GM21381 (cell line): ENCODE results near the gene FBL.

ENCODE experiments used
- ATAC-seq: cut with Tn5 transposase; IDR thresholded peaks from one replicate; pipeline ENCODE4 v1.9.1; 2021; ENCODE audit warnings: mild to moderate bottlenecking, moderate library complexity; ENCODE audit not compliant: unreplicated experiment

FBL gene

DNA sequence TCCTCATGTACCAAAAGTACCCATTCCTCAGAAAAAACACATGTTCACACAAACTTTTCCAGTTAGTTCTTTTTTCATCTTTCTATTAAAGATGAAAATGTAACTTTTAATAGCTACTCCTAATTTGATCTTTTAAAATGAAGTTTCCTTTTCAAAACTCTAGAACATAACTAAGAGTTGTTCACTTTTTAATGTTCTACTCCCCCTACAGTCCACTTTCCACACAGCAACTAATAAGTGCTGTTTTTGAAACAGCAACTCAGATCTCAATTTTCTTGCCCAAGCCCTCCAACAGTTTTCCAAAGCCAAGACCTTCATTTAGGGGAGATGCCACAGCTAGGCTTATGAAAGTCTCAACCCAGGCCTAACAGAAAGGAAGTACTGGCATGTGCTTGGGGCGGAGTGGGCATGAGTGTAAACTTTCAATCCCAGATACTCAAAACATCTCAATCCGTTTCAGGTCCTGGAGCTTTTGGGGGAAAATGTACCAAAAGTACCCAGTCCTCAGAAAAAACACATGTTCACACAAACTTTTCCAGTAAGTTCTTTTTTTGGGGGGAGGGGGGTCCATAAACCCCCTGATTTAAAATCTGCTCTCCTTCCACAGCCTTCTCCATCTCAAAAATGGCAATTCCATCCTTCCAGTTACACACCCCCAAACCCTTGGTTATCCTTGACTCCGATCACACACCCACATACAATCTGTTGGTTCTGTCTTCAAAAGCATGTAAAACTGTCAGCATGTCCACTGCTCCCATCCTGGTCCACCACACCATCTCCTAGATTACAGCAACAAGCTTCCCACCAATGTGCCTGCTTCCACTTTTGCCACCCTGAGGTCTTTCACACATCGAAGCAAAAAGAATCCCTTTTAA lies 2.0 kb downstream of the FBL start:
- ATAC-seq: no peak

- no peak for ATAC-seq
Measured at GRCh38 chr19:39842693-39843435, 3.3 kb downstream of the FBL start.

DNA sequence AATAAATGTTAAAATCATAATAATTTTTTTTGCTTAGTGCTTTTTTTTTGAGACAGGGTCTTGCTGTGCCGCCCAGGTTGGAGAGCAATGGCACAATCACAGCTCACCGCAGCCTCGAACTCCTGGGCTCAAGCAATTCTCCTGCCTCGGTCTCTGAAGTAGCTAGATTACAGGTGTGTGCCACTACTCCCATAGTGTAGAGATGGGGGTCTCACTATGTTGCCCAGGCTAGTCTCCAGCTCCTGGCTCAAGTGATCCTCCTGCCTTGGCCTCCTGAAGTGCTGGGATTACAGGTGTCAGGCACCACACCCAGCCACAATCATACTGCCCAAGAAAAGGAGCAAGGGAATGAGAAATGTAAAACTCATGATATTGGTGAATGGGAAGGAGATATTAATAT lies 5.1 kb downstream of the FBL start:
- no peak for ATAC-seq

DNA sequence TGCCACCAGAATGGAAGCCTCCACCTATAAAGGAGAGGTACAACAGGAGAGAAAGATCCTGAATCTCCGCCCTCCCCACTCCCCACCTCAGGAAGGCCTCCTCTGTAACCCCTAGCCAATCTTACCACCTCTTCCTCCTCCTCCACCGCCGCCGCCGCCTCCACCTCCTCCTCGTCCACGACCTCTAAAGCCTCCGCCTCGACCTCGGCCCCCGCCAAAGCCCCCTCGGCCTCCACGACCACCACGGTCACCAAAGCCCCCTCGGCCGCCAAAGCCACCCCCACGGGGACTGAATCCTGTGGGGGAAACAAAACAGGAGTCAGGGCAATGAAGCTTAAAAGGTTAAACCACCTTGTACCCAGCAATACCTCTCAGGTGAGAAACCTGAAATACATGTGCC lies 5.7 kb downstream of the FBL start:
- ATAC-seq: no peak

DNA sequence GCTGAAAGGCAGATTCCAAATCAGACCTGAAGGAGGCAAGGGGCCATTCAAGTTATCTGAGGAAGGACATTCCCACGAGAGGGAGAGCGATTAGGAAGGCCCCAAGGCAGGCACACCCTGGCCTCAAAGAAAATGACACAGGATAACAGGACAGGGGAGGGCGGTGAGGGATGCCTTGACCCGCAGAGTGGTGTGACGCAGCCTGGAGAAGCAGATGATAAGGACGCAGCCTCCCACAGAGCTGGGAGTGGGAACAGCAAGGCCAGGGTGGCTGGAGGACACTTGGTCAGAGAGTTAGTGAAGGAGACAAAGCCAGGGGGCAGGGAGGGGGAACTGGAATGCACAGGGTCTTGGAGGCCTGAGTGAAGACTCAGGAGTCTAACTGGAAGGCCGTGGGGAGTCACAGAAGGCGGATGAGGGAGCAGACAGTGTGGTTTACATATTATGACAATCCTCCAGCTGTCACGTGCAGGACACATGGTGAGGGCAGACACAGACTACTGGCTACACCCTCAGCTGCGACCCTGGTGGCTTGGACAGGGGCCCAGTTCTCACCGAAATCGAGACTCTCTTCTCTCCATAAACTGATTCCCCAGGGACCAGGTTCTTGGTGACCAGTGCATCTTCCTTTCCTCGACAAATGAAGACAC lies 6.4 kb downstream of the FBL start:
- no peak for ATAC-seq

- no peak for ATAC-seq
Measured at GRCh38 chr19:39838569-39838968, 7.6 kb downstream of the FBL start.

DNA sequence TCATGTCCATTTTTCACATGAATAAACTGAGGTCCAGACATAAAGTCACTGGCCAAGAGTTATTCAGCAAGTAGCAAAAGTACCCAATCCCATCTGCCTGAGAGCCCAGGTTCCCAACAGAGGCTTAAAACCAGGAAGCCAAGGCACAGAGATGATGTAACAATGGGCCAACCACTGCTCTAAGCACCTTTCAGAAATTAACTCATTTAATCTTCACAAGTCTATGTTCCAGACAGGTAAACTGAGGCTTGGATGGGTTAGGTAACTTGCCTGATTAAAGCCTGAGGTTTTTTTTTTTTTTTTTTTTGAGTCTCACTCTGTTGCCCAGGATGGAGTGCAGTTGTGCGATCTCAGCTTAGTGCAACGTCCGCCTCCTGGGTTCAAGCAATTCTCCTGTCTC lies 8.2 kb downstream of the FBL start:
- ATAC-seq: no peak

- ATAC-seq: no peak
Measured at GRCh38 chr19:39834287-39834841, 11.8 kb downstream of the FBL start.

- peak; percentile 84 for ATAC-seq
Measured at GRCh38 chr19:39833464-39834286, 12.5 kb downstream of the FBL start, which contains the start of gene DYRK1B. TSS of gene DYRK1B (minus strand) at chr19:39834162. CDS start at chr19:39831867, 2,295 bp downstream.

- ATAC-seq: no peak
Measured at GRCh38 chr19:39833160-39833463, 13.1 kb downstream of the FBL start.

DNA sequence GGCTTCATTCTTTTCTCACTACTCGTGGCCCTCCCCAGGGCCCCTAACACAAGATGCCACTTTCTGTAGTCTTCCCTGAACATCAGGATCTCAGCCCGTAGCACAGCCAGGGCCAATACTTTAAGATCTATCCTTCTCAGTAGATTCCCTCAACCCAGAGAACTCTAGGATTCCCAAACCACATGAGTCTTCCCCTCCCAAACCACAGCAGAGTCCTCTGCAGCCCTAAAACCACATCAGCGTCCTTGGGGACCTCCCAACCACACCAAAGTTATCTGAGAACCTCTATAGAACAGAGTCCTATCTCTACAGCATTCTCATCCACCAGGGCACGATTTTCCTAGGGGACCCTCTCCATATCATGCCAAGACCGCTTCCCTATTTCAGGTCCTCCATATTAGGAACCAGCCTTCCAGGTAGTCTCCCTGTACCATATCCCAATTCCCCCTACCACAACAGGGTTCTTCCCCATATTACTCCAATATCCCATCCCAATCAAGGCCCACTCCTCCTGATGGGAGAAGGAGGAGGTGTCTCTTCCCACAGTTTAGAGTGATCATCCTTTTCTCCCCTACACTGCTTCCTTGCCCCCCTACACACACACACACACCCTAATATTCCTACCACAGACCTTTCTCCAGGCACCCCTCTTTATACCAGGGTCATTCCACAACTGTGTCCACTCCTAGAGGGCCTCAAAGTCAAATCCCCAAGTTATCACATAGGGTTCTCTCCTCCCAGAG lies 13.7 kb downstream of the FBL start:
- no peak for ATAC-seq

- no peak for ATAC-seq
Measured at GRCh38 chr19:39831679-39832078, 14.5 kb downstream of the FBL start.

GRCh38 chr19:39830847-39831246 lies 15.3 kb downstream of the FBL start:
- no peak for ATAC-seq

DNA sequence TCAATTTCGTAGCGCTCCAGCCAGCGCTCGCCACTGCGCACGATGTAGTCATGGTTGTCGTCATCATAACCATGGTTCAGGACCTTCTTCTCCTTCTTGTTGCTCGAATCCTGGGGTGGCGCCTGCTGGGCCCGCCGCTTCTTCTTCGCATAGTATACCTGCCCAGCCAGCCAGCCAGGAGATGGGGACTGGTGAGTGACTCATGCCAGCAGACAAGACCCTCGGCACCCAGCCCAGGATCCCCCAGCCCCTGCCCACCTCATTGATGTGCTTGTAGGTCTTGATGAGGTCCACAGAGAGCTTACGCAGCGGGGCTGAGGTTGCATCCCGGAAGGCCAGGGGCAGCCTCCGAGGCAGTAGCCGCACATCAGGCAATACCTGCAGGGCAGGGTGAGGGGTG lies 15.8 kb downstream of the FBL start:
- no peak for ATAC-seq

DNA sequence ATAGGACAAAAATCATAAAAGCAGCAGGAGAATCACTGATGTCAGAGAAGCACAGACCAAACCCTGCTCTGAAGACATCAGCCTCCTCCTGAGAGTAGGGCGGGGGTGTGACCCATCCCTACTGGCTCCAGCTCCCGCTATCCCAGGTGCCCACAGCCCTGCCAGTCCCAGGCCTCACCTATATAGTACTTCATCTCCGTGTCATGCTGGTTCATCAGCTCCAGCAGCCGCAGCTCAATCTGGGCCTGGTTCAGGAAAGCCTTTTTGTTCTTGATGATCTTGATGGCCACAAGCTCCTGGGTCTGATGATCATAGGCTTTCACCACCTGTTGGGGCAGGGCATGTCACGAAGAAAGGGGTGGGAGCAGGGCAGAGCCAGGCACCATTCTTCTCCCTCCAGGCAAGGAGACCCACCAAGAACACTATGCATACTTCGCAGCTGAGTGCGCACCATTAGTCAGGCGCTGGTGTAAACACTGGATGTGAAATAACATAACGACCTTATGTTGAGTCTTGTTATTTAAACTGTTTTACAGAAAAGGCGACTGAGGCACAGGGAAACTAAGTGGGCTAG lies 16.4 kb downstream of the FBL start:
- ATAC-seq: no peak

- ATAC-seq: no peak
Measured at GRCh38 chr19:39828654-39829032, 17.5 kb downstream of the FBL start.

- no peak for ATAC-seq
Measured at GRCh38 chr19:39828015-39828653, 18.0 kb downstream of the FBL start.

DNA sequence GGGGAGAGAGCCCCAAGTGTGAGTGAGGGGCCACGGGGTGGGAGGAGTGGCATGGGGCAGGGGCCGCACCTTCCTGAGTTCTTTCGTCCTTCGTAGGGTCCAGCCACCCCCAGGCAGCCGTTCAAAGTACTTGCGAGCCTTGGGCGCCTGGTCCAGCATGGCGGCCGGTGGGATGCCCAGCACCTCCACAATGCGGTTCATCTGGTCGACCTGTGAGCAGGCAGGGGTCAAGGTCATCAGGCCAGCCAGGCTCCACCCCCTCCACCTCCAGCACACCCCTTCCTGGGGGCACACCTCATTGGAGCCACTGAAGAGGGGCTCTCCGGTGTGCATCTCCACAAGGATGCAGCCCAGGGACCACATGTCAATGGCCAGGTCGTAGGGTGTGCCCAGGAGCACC lies 19.0 kb downstream of the FBL start:
- ATAC-seq: no peak

GRCh38 chr19:39826311-39826945 lies 19.8 kb downstream of the FBL start:
- no peak for ATAC-seq
